ENCODE data around the gene PDE6D.

The PDE6D gene

GRCh38 chr2:231726276-231726675 lies 54.8 kb downstream of the PDE6D start:
- Histone ChIP-seq H3K4me3 (ENCODE audit: severe bottlenecking) (no peak overlapping the region), H3K27me3 (ENCODE audit: insufficient read depth, poor library complexity, severe bottlenecking) (no peaks in the 10 kb centered on the region), H3K9me3 (ENCODE audit: severe bottlenecking) (no peaks in the 10 kb centered on the region), H3K27ac (ENCODE audit: poor library complexity, severe bottlenecking) (no peak overlapping the region), H3K36me3 (ENCODE audit: low read depth) (no peaks in the 10 kb centered on the region), H3K4me1 (ENCODE audit: insufficient read depth, poor library complexity, severe bottlenecking) (no peaks in the 10 kb centered on the region)
- ATAC-seq (ENCODE audit: low read depth) (no peak), DNase-seq (ENCODE audit: low spot score) (no peak)
- TF ChIP-seq, protein P1, sequence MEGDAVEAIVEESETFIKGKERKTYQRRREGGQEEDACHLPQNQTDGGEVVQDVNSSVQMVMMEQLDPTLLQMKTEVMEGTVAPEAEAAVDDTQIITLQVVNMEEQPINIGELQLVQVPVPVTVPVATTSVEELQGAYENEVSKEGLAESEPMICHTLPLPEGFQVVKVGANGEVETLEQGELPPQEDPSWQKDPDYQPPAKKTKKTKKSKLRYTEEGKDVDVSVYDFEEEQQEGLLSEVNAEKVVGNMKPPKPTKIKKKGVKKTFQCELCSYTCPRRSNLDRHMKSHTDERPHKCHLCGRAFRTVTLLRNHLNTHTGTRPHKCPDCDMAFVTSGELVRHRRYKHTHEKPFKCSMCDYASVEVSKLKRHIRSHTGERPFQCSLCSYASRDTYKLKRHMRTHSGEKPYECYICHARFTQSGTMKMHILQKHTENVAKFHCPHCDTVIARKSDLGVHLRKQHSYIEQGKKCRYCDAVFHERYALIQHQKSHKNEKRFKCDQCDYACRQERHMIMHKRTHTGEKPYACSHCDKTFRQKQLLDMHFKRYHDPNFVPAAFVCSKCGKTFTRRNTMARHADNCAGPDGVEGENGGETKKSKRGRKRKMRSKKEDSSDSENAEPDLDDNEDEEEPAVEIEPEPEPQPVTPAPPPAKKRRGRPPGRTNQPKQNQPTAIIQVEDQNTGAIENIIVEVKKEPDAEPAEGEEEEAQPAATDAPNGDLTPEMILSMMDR (IDR thresholded peaks at IDR 0.05; ENCODE audit: poor library complexity, severe bottlenecking), result no peak

GRCh38 chr2:231725476-231725875 lies 55.6 kb downstream of the PDE6D start:
- TF ChIP-seq, protein P1 (IDR thresholded peaks at IDR 0.05; ENCODE audit: poor library complexity, severe bottlenecking), result no peak
- Histone ChIP-seq H3K9me3 (ENCODE audit: severe bottlenecking) (no peaks in the 10 kb centered on the region), H3K36me3 (ENCODE audit: low read depth) (no peaks in the 10 kb centered on the region), H3K27ac (ENCODE audit: poor library complexity, severe bottlenecking) (no peak overlapping the region), H3K27me3 (ENCODE audit: insufficient read depth, poor library complexity, severe bottlenecking) (no peaks in the 10 kb centered on the region), H3K4me3 (ENCODE audit: severe bottlenecking) (no peak overlapping the region), H3K4me1 (ENCODE audit: insufficient read depth, poor library complexity, severe bottlenecking) (no peaks in the 10 kb centered on the region)
- ATAC-seq (ENCODE audit: low read depth), result no peak
- no peak for DNase-seq (ENCODE audit: low spot score)

GRCh38 chr2:231722721-231723307 lies 58.3 kb downstream of the PDE6D start:
- no peaks in the 10 kb centered on the region for H3K9me3 ChIP-seq (ENCODE audit: severe bottlenecking)
- H3K4me3 ChIP-seq (ENCODE audit: severe bottlenecking), result no peak overlapping the region
- H3K36me3 ChIP-seq (ENCODE audit: low read depth), result no peaks in the 10 kb centered on the region
- H3K27ac ChIP-seq (ENCODE audit: poor library complexity, severe bottlenecking), result no peak overlapping the region
- ATAC-seq (ENCODE audit: low read depth), result no peak
- TF ChIP-seq, protein P1 (IDR thresholded peaks at IDR 0.05; ENCODE audit: poor library complexity, severe bottlenecking), result no peak
- no peaks in the 10 kb centered on the region for H3K4me1 ChIP-seq (ENCODE audit: insufficient read depth, poor library complexity, severe bottlenecking)
- DNase-seq (ENCODE audit: low spot score), result no peak
- H3K27me3 ChIP-seq (ENCODE audit: insufficient read depth, poor library complexity, severe bottlenecking), result no peaks in the 10 kb centered on the region

GRCh38 chr2:231720987-231721966 lies 59.8 kb downstream of the PDE6D start:
- H3K36me3 ChIP-seq (ENCODE audit: low read depth), result no peaks in the 10 kb centered on the region
- no peaks in the 10 kb centered on the region for H3K4me1 ChIP-seq (ENCODE audit: insufficient read depth, poor library complexity, severe bottlenecking)
- no peak overlapping the region for H3K4me3 ChIP-seq (ENCODE audit: severe bottlenecking)
- H3K27me3 ChIP-seq (ENCODE audit: insufficient read depth, poor library complexity, severe bottlenecking), result no peaks in the 10 kb centered on the region
- no peak for DNase-seq (ENCODE audit: low spot score)
- TF ChIP-seq, protein P1 (IDR thresholded peaks at IDR 0.05; ENCODE audit: poor library complexity, severe bottlenecking), result no peak
- no peaks in the 10 kb centered on the region for H3K9me3 ChIP-seq (ENCODE audit: severe bottlenecking)
- H3K27ac ChIP-seq (ENCODE audit: poor library complexity, severe bottlenecking), result no peak overlapping the region
- ATAC-seq (ENCODE audit: low read depth), result no peak

All from RWPE2 (cell line).